HG03520 (cell line): ENCODE data around the gene CCSER1.
"Not testable (repeated sequence)": the region's sequence is repeated elsewhere in the genome, so short reads cannot be mapped to it uniquely, and the experiment has no call there.

Experiments
- ATAC-seq: cut with Tn5 transposase; IDR thresholded peaks from one replicate; pipeline ENCODE4 v1.9.1; 2021; ENCODE audit warnings: mild to moderate bottlenecking, moderate library complexity; ENCODE audit not compliant: unreplicated experiment

Gene CCSER1

DNA sequence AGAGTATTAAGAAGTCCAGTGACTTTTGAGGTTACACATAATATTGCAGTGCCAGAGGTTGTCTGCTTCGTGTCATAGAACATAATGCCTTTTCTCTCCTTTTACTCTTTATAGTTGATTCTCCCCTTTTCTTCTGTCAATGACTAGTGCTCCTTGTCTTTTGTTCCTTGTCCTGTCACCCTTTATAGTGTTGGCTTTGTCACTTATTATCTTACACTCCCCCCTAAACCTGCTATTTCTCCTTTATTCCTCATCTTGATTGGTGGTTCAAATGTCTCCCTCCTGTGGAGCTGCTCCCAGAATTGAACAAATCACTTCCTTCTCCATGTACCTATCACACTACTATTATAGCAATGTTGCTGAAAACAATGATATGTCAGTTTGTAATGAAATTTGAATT is 1320.0 kb downstream of the CCSER1 start:
- no peak for ATAC-seq

DNA sequence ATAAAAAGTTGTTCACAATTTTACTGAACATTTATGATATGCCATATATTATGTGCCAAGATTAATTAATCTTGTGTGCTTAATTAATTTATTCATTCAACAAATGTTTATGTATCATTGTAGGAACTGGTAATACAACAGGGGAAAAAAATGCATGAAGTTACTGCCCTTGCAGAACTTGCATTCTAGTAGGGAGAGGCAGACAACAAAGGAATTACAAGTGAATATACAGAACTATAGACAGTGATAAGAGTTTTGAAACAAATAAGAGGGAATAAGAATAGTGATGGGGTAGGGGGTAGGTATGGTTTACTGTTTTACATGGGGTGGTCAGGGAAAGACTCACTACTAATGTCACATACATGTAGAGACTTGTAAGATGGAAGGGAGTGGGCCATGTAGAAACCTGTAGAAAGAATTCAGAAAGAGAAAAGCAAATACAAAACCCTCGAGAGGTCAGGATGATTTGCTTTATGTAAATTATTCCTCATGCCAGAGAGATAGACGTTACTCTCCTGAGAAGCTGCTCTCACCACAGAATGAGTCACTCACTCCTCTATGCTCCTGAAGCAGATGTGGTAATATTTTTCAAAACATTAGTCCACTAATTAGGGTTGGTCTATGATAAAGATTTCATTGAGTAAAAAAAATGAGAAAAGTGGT is 1321.6 kb downstream of the CCSER1 start:
- ATAC-seq = no peak

GRCh38 chr4:91454111-91454510 is 1326.9 kb downstream of the CCSER1 start:
- no peak for ATAC-seq

DNA sequence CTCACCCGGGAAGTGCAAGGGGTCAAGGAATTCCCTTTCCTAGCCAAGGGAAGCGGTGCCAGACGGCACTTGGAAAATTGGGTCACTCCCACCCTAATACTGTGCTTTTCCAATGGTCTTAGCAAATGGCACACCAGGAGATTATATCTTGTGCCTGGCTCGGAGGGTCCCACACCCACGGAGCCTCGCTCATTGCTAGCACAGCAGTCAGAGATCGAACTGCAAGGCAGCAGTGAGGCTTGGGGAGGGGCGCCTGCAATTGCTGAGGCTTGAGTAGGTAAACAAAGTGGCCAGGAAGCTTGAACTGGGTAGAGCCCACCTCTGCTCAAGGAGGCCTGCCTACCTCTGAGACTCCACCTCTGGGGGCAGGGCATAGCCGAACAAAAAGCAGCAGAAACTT is 1335.4 kb downstream of the CCSER1 start:
- not testable (repeated sequence) for ATAC-seq

GRCh38 chr4:91470671-91471070 is 1343.5 kb downstream of the CCSER1 start:
- no peak for ATAC-seq

- no peak for ATAC-seq
These were observed 1344.1 kb downstream of the CCSER1 start for GRCh38 chr4:91471280-91471679.

DNA sequence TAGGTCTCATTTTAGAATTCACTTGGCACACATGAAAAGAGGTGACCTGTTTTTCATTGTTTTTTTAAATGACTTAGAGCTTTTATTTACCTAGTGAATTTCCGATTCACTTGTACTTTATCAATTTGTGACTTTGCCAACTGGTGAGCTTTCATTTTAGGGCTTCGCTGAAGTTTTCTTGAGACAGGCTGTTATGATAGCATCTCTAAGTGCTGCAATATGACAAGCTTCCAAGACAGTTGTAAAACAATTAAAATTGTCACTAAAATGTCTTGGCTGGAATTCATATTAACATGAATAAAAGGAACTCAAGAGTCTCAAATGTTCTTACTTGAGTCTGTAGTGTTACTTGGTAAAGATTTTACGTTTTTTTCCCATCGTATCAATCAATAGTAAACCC is 1344.9 kb downstream of the CCSER1 start:
- no peak for ATAC-seq

DNA sequence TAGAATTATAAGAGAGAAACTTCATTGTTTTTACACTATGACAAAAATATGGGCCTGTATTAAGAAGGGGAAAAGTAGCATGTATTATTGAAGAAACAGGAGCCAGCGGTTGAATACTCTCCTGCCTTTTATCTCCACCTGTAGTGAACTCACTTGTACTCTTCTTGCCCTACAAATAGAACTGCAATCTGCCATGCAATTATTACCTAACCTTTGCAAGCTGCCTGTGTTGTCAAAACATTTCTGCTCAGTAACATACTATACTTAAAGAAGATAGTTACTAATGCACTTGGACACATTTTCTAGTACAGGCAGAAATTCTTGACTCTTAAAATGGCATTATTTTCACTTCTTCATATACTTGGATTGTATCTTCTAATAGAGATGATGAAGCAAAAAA is 1358.2 kb downstream of the CCSER1 start:
- no peak for ATAC-seq

DNA sequence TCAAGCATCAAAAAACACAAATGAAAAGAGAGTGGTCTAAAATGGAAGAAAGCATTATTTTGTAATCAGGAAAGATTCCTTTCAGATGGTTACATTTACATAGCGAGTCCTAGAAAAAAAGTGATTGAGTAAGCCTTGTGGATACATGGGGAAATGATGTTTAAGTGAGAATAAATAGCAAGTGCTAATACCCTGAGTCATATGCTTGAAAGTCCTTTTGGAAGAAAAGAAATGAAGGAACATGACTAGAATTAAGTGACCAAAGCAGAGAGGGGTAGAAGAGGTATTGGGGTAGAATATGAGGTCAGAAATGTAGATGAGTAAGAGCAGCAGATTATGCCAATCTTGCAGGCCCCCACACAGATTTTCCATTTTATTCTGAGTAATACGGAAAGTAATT is 1361.8 kb downstream of the CCSER1 start:
- no peak for ATAC-seq

- no peak for ATAC-seq
These were observed 1370.7 kb downstream of the CCSER1 start for GRCh38 chr4:91497892-91498291.

- no peak for ATAC-seq
These were observed 1375.2 kb downstream of the CCSER1 start for GRCh38 chr4:91502365-91502764.

DNA sequence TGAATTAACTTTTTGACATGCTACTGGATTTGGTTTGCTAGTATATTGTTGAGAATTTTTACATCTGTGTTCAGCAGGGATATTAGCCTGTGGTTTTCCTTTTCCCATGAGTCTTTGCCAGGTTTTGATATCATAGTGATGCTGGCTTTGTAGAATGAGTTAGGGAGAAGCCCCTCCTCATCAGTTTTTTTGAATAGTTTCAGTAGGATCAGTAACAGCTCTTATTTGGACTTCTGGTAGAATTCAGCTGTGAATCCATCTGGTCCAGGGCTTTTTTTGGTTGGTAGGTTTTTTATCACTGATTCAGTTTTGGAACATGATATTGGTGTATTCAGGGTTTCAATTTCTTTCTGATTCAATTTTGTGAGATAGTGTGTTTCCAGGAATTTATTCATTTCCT is 1386.1 kb downstream of the CCSER1 start:
- no peak for ATAC-seq

DNA sequence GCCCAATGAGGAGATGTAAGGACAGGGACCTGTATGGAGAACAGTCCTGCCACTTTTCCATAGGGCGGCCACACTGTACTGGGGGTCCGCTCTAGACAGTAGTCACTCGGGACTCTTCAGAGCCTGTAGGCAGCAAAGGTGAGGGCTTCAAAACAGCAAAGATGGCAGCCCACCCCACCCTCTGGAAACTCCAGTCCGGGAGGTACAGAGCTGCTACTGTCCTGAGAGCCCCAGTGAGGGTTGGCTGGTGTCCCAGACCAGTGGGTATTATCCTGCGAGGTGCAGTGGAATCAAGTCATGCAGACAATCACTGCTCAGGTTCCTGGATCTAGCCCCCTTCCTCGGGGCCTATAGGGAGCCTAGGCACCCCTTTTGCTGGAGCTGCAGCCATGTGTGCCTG is 1392.0 kb downstream of the CCSER1 start:
- ATAC-seq = no peak

DNA sequence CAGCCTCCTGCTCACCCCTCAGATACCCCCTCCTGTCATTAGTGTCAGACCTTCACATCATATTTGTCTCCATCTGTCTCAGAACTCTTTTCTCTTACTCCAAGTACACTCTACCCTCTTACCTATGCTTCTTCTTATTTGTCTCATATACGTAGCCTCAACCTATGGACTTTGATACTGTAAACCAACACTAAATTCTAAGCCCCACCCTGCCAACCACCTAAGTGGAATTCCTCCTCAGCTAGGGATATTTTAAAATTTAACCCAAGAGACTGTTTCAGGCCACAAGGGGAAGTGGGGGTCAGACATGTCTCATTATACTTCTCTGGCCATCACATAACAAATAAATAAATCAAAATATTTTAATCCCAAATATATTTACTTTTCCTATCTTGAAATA is 1398.4 kb downstream of the CCSER1 start:
- no peak for ATAC-seq

- ATAC-seq = no peak
These were observed 1399.9 kb downstream of the CCSER1 start for GRCh38 chr4:91527056-91527455.

- no peak for ATAC-seq
These were observed 1440.4 kb downstream of the CCSER1 start for GRCh38 chr4:91567594-91567993.

GRCh38 chr4:91577864-91578263 is 1450.7 kb downstream of the CCSER1 start:
- no peak for ATAC-seq

GRCh38 chr4:91590260-91590659 is 1463.1 kb downstream of the CCSER1 start:
- ATAC-seq = no peak

DNA sequence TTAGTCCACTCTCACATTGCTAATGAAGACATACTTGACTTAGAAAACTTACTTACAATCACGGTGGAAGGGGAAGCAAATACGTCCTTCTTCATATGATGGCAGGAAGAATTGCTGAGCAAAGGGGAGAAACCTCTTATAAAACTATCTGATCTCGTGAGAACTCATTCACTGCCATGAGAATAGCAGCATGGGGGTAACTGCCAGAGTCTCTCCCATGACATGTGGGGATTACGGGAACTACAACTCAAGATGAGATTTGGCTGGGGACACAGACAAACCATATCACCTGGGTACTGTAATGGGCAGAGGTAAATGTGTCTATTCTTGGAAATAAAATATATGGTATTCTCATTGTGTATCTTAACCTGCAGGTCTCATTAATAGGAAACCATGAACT is 1464.9 kb downstream of the CCSER1 start:
- no peak for ATAC-seq

GRCh38 chr4:91596718-91597117 is 1469.5 kb downstream of the CCSER1 start:
- ATAC-seq = no peak

DNA sequence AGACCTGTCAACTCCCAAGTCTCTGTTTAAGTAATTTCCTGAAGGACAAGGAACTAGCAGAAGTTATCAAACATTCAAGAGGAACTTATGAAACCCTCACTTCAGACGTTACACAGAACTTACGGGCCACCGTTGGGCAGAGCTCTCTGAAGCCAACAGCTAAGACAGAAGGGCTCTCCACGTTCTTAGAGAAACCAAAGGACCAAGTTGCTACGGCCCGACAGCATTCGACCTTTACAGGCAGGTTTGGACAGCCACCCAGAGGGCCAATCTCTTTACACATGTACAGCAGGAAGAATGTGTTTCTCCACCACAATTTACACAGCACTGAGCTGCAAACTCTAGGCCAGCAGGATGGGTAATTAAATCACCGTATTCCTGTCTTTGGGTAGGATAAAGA is 1471.5 kb downstream of the CCSER1 start:
- no peak for ATAC-seq

DNA sequence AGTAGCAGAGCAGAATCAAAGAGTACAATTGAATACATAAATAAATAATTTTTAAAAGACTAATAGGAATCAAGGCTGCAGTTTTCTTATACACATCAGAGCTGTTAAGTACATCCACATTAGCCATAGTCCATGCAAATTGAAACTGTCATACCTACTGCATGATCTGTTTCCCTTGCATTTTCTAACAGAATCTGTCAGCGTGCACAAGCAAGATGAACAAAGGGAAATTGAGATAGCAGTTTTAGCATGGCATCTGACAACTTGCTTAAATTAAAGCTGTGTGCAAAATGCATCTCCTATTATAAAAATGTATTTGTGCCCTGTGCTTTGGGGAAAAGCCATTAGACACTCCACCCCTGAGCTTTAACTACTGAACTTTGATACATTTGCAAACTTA is 1473.1 kb downstream of the CCSER1 start:
- ATAC-seq = no peak

- ATAC-seq = no peak
These were observed 1474.2 kb downstream of the CCSER1 start for GRCh38 chr4:91601401-91601800.
